Measurements from ENCODE around the gene AP2A2. TPM values are rescaled to one million over a fixed set of nuclear protein-coding genes. Genes with fewer than 3 reads are reported as not detected.

Gene AP2A2
- total and polyA plus RNA-seq, 2 donors (not counting 1 experiment from before 2014, with no cell fraction given), result 53.1 to 57.0 TPM

DNA sequence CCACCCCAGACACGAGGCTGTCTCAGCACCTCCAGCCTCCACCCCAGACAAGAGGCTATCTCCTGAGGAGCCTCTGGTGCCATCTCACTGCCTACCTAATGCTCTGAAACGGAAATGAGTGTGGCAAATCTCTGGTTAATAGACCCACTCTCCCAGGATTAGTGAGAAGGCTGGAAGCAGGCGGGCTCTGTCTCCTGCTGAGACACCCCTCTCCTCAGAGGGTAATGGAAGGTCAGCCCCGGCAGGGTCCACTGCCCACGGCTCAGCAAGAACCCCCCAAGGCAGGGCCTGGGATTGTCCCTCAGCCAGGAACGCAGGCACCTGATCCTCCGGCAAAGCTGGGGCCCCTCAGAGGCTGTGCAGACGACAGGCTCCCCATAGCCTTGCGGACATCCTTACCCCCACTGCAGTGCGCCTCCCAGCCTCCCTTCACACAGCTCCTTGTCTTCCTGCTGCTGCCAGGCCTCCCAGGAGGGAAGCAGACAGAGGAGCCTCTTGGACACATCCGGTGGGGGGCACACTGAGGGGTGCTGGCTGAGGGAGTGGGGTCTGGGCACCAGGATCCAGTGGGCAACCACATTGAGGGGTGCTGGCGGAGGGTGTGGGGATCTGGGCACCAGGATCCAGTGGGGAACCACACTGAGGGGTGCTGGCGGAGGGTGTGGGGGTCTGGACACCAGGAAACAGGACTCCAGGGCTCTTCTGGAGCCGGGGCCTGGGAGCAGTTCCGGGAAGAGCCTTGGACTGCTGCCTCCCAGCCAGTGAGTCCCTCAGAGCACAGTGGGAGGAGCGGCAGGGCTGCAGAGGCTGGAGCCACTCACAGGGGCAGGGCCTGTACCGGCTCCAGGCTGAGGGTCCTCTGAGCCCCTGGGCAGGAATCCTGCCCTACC, 28.2 kb upstream of the AP2A2 start:
- Mint-ChIP-seq H3K27me3 (no peaks in the 10 kb centered on the region), H3K27ac (no peak overlapping the region), H3K4me3 (no peak overlapping the region), H3K4me1 (no peaks in the 10 kb centered on the region), H3K9me3 (ENCODE audit: insufficient read depth) (no peaks in the 10 kb centered on the region)
- intact Hi-C loops (cut with micrococcal nuclease), result no loop called here
- no peak overlapping the region for H3K27ac ChIP-seq (ENCODE audit: low read length in 2 of 2)
- H3K4me1 ChIP-seq (ENCODE audit: control insufficient read depth in 2 of 2, insufficient read depth in 2 of 2, low read length in 2 of 2), result no peaks in the 10 kb centered on the region
- ATAC-seq (ENCODE audit: low read depth), result no peak
- no peak for TF ChIP-seq EZH2 (IDR thresholded peaks at IDR 0.05; ENCODE audit: borderline replicate concordance, insufficient read depth, low read depth, low read length, poor library complexity, severe bottlenecking)
- TF ChIP-seq, protein P1, sequence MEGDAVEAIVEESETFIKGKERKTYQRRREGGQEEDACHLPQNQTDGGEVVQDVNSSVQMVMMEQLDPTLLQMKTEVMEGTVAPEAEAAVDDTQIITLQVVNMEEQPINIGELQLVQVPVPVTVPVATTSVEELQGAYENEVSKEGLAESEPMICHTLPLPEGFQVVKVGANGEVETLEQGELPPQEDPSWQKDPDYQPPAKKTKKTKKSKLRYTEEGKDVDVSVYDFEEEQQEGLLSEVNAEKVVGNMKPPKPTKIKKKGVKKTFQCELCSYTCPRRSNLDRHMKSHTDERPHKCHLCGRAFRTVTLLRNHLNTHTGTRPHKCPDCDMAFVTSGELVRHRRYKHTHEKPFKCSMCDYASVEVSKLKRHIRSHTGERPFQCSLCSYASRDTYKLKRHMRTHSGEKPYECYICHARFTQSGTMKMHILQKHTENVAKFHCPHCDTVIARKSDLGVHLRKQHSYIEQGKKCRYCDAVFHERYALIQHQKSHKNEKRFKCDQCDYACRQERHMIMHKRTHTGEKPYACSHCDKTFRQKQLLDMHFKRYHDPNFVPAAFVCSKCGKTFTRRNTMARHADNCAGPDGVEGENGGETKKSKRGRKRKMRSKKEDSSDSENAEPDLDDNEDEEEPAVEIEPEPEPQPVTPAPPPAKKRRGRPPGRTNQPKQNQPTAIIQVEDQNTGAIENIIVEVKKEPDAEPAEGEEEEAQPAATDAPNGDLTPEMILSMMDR (IDR thresholded peaks at IDR 0.05), result no peak
- peaks cover 2% of the 10 kb centered on the region for H3K79me2 ChIP-seq (ENCODE audit: control insufficient read depth, insufficient read depth, low read length)
- H3K36me3 ChIP-seq (replicated peaks in 1 of 2; ENCODE audit: control extremely low read depth in 1 of 2, control insufficient read depth in 1 of 2, extremely low read depth in 1 of 2, insufficient read depth in 2 of 2, low read length in 1 of 2), result peaks cover 0 to 40% of the 10 kb centered on the region in 2 experiments
- ChIA-PET CTCF (no interaction called here), POLR2A (no interaction called here)
- WGBS (ENCODE audit: insufficient coverage), result over 99% methylated on average over 14 of the region's 17 CpGs
- DNase-seq, result no peak
- H3K9ac ChIP-seq (ENCODE audit: low read length), result no peak overlapping the region
- H3K27me3 ChIP-seq (replicated peaks in 1 of 4; ENCODE audit: control extremely low read depth in 1 of 4, control insufficient read depth in 3 of 4, insufficient read depth in 4 of 4, low read length in 3 of 4), result no peaks in the 10 kb centered on the region
- no peaks in the 10 kb centered on the region for H3K9me3 ChIP-seq (ENCODE audit: control extremely low read depth in 1 of 3, control insufficient read depth in 2 of 3, insufficient read depth in 1 of 3, low read length in 2 of 3)
- no peaks in the 10 kb centered on the region for H4K20me1 ChIP-seq (ENCODE audit: control insufficient read depth, insufficient read depth, low read length, poor library complexity, severe bottlenecking)
- H3K4me3 ChIP-seq (ENCODE audit: control extremely low read depth in 1 of 5, extremely low read depth in 1 of 5, insufficient read depth in 1 of 5, low read depth in 2 of 5, low read length in 4 of 5), result no peak overlapping the region
- H3K4me2 ChIP-seq (replicated peaks; ENCODE audit: low read depth, low read length, poor library complexity, severe bottlenecking), result no peak overlapping the region
- no peak overlapping the region for H2AFZ ChIP-seq (ENCODE audit: insufficient read depth, low read depth, low read length, poor library complexity, severe bottlenecking)

DNA sequence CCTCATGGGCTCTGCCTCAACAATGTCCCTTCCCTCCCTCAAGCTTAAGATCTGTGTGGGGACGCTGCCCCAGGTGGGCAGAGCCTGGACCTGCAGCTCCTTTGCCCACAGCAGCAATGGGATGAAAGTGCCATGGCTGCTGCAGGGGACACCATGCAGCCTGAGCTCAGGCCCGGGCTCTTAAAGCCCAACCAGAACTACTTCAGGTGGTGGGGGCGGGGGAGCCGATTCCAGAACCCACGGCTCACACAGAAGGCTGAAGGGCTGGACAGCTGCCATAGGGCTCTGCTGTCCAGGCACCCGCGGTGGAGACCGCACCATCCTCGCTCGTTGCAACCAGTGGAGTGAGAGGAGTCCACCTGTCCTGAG, 27.5 kb upstream of the AP2A2 start:
- POLR2A ChIA-PET, result no interaction called here
- Histone ChIP-seq H3K9ac (ENCODE audit: low read length) (no peak overlapping the region), H3K9me3 (ENCODE audit: control extremely low read depth in 1 of 3, control insufficient read depth in 2 of 3, insufficient read depth in 1 of 3, low read length in 2 of 3) (no peaks in the 10 kb centered on the region), H3K4me1 (ENCODE audit: control insufficient read depth in 2 of 2, insufficient read depth in 2 of 2, low read length in 2 of 2) (no peaks in the 10 kb centered on the region), H3K4me3 (ENCODE audit: control extremely low read depth in 1 of 5, extremely low read depth in 1 of 5, insufficient read depth in 1 of 5, low read depth in 2 of 5, low read length in 4 of 5) (no peak overlapping the region), H3K27ac (ENCODE audit: low read length in 2 of 2) (no peak overlapping the region), H3K79me2 (ENCODE audit: control insufficient read depth, insufficient read depth, low read length) (peaks cover 2% of the 10 kb centered on the region), H3K4me2 (replicated peaks; ENCODE audit: low read depth, low read length, poor library complexity, severe bottlenecking) (no peak overlapping the region), H3K27me3 (replicated peaks in 1 of 4; ENCODE audit: control extremely low read depth in 1 of 4, control insufficient read depth in 3 of 4, insufficient read depth in 4 of 4, low read length in 3 of 4) (no peaks in the 10 kb centered on the region), H2AFZ (ENCODE audit: insufficient read depth, low read depth, low read length, poor library complexity, severe bottlenecking) (no peak overlapping the region), H4K20me1 (ENCODE audit: control insufficient read depth, insufficient read depth, low read length, poor library complexity, severe bottlenecking) (no peaks in the 10 kb centered on the region), H3K36me3 (replicated peaks in 1 of 2; ENCODE audit: control extremely low read depth in 1 of 2, control insufficient read depth in 1 of 2, extremely low read depth in 1 of 2, insufficient read depth in 2 of 2, low read length in 1 of 2) (peaks cover 0 to 46% of the 10 kb centered on the region in 2 experiments)
- no peak overlapping the region for H3K27ac Mint-ChIP-seq
- DNase-seq (no peak), ATAC-seq (ENCODE audit: low read depth) (no peak)
- no peaks in the 10 kb centered on the region for H3K27me3 Mint-ChIP-seq
- H3K9me3 Mint-ChIP-seq (ENCODE audit: insufficient read depth), result no peaks in the 10 kb centered on the region
- TF ChIP-seq, protein P1 (IDR thresholded peaks at IDR 0.05), result no peak
- no peak for TF ChIP-seq EZH2 (IDR thresholded peaks at IDR 0.05; ENCODE audit: borderline replicate concordance, insufficient read depth, low read depth, low read length, poor library complexity, severe bottlenecking)
- CTCF ChIA-PET, result interaction anchor here (1.2 kb wide), 1 partner anchor 49 kb away, joined by 3 read pairs; no protein-coding TSS in a partner anchor
- intact Hi-C loops (cut with micrococcal nuclease), result no loop called here
- WGBS (ENCODE audit: insufficient coverage), result 93% methylated on average over 5 of the region's 10 CpGs
- no peaks in the 10 kb centered on the region for H3K4me1 Mint-ChIP-seq
- no peak overlapping the region for H3K4me3 Mint-ChIP-seq

Data from B cell (primary cell).